PFSK-1 (cell line): ENCODE results near the gene RALGAPA2.

ENCODE experiments used
- FOXP2 ChIP-seq: optimal IDR thresholded peaks from 2 replicates; pipeline ENCODE3; 2011; ENCODE audit warnings: borderline replicate concordance, control low read depth, inconsistent platforms; ENCODE audit not compliant: insufficient read depth; ENCODE audit errors: extremely low read length, extremely low read depth
- POLR2AphosphoS5 ChIP-seq: IDR thresholded peaks from 2 replicates; pipeline ENCODE4 v1.6.1; 2012; ENCODE audit warnings: low read depth, mild to moderate bottlenecking, control low read depth, low read length, moderate library complexity
- REST ChIP-seq, 2 experiments: IDR thresholded peaks; 2 replicates each; pipeline versions ENCODE4 v1.6.1 to v1.8.0; 2011 to 2012; ENCODE audit warnings: low read depth in 2 of 2, low read length in 2 of 2, control low read depth in 1 of 2, inconsistent platforms in 1 of 2, mild to moderate bottlenecking in 1 of 2, moderate library complexity in 1 of 2; ENCODE audit not compliant: insufficient read depth in 1 of 2
- SIN3A ChIP-seq: IDR thresholded peaks from 2 replicates; pipeline ENCODE4 v1.6.1; 2012; ENCODE audit warnings: mild to moderate bottlenecking, low read length, moderate library complexity, borderline replicate concordance; ENCODE audit not compliant: insufficient read depth
- TAF1 ChIP-seq: IDR thresholded peaks from 2 replicates; pipeline ENCODE4 v1.6.1; 2012; ENCODE audit warnings: low read length, control low read depth, borderline replicate concordance; ENCODE audit not compliant: insufficient read depth

- TF ChIP-seq FOXP2, result no peak
- TF ChIP-seq POLR2AphosphoS5, result no peak
- TF ChIP-seq TAF1, result no peak
- no peak for TF ChIP-seq REST (IDR thresholded peaks at IDR 0.05; ENCODE audit: insufficient read depth in 1 of 2, low read depth in 2 of 2, low read length in 2 of 2)
- TF ChIP-seq SIN3A, result no peak
These were observed 263.6 kb downstream of the RALGAPA2 start for GRCh38 chr20:20448881-20449280.
